Measurements from ENCODE around the gene ZNF76.
"Not testable (repeated sequence)": the region's sequence is repeated elsewhere in the genome, so short reads cannot be mapped to it uniquely, and the experiment has no call there.

The ZNF76 gene

GRCh38 chr6:35320031-35320410, 60.5 kb downstream of the ZNF76 start:
- TF ChIP-seq Cebpa-rat (IDR thresholded peaks at IDR 0.05) = no peak
- no peaks in the 10 kb centered on the region for H3K4me1 ChIP-seq
- H4K20me1 ChIP-seq = no peaks in the 10 kb centered on the region
- no peak overlapping the region for H3K27ac ChIP-seq
- no peaks in the 10 kb centered on the region for H3K27me3 ChIP-seq
- H3K4me3 ChIP-seq = no peak overlapping the region
- H3K9me3 ChIP-seq = no peaks in the 10 kb centered on the region
- no peak overlapping the region for H3K4me2 ChIP-seq
- H3K36me3 ChIP-seq = peaks cover 95% of the 10 kb centered on the region
- H3K9ac ChIP-seq = no peak overlapping the region

GRCh38 chr6:35321091-35321490, 61.6 kb downstream of the ZNF76 start:
- H3K36me3 ChIP-seq = peaks cover 95% of the 10 kb centered on the region
- H3K27me3 ChIP-seq = no peaks in the 10 kb centered on the region
- no peak overlapping the region for H3K9ac ChIP-seq
- TF ChIP-seq Cebpa-rat (IDR thresholded peaks at IDR 0.05) = no peak
- H3K4me1 ChIP-seq = no peaks in the 10 kb centered on the region
- no peaks in the 10 kb centered on the region for H3K9me3 ChIP-seq
- H4K20me1 ChIP-seq = no peaks in the 10 kb centered on the region
- H3K27ac ChIP-seq = 0 out of 2 replicates have a peak overlapping the region, but pooled peaks have one; percentile 9
- no peak overlapping the region for H3K4me2 ChIP-seq
- no peak overlapping the region for H3K4me3 ChIP-seq

GRCh38 chr6:35327349-35328027, 68.0 kb downstream of the ZNF76 start:
- H3K4me3 ChIP-seq = no peak overlapping the region
- H3K9me3 ChIP-seq = peaks cover 6% of the 10 kb centered on the region; the same call in 1 of the 2 replicates
- TF ChIP-seq Cebpa-rat (IDR thresholded peaks at IDR 0.05) = no peak
- H3K36me3 ChIP-seq = peaks cover 37% of the 10 kb centered on the region
- no peaks in the 10 kb centered on the region for H4K20me1 ChIP-seq
- H3K27ac ChIP-seq = peak overlapping the region; percentile 23; the same call in 1 of the 2 replicates
- H3K9ac ChIP-seq = peak overlapping the region; percentile 34; the same call in 1 of the 2 replicates
- H3K4me1 ChIP-seq = peaks cover 14% of the 10 kb centered on the region
- no peaks in the 10 kb centered on the region for H3K27me3 ChIP-seq
- H3K4me2 ChIP-seq = peak overlapping the region; percentile 46

GRCh38 chr6:35328108-35328723, 68.7 kb downstream of the ZNF76 start:
- no peak overlapping the region for H3K9ac ChIP-seq
- peaks cover 14% of the 10 kb centered on the region for H3K4me1 ChIP-seq
- no peaks in the 10 kb centered on the region for H3K27me3 ChIP-seq
- H3K27ac ChIP-seq = peak overlapping the region; percentile 23; the same call in 1 of the 2 replicates
- H4K20me1 ChIP-seq = no peaks in the 10 kb centered on the region
- no peak for TF ChIP-seq Cebpa-rat (IDR thresholded peaks at IDR 0.05)
- H3K4me2 ChIP-seq = peak overlapping the region; percentile 46
- peaks cover 30% of the 10 kb centered on the region for H3K36me3 ChIP-seq
- peaks cover 6% of the 10 kb centered on the region; the same call in 1 of the 2 replicates for H3K9me3 ChIP-seq
- H3K4me3 ChIP-seq = no peak overlapping the region

- H3K36me3 ChIP-seq = peaks cover 23% of the 10 kb centered on the region
- not testable (repeated sequence) for H3K27ac ChIP-seq, H3K9ac ChIP-seq, H3K9me3 ChIP-seq, H4K20me1 ChIP-seq, H3K27me3 ChIP-seq, H3K4me2 ChIP-seq, H3K4me3 ChIP-seq
- peaks cover 14% of the 10 kb centered on the region for H3K4me1 ChIP-seq
These were observed 69.4 kb downstream of the ZNF76 start for GRCh38 chr6:35328965-35329364.

- Histone ChIP-seq H4K20me1 (no peaks in the 10 kb centered on the region), H3K27me3 (no peaks in the 10 kb centered on the region)
These were observed 71.1 kb downstream of the ZNF76 start for GRCh38 chr6:35330541-35331119.

GRCh38 chr6:35332074-35332887, 72.7 kb downstream of the ZNF76 start:
- H3K27ac ChIP-seq, H3K9me3 ChIP-seq, H3K36me3 ChIP-seq, H4K20me1 ChIP-seq, H3K4me1 ChIP-seq, H3K27me3 ChIP-seq, H3K9ac ChIP-seq, H3K4me3 ChIP-seq, H3K4me2 ChIP-seq: not testable (repeated sequence)

More at GRCh38 chr6:35330541-35331119, 71.1 kb downstream of the ZNF76 start:
- 0 out of 2 replicates have a peak, but pooled peaks cover 8% of the 10 kb centered on the region for H3K36me3 ChIP-seq
- H3K4me1 ChIP-seq = peaks cover 14% of the 10 kb centered on the region
- no peak overlapping the region for H3K9ac ChIP-seq
- no peak overlapping the region for H3K4me3 ChIP-seq
- no peak overlapping the region for H3K27ac ChIP-seq
- H3K4me2 ChIP-seq = no peak overlapping the region
- H3K9me3 ChIP-seq = peaks cover 6% of the 10 kb centered on the region; the same call in 1 of the 2 replicates
- TF ChIP-seq Cebpa-rat (IDR thresholded peaks at IDR 0.05) = no peak

- no peaks in the 10 kb centered on the region for H3K9me3 ChIP-seq
- peaks cover 39% of the 10 kb centered on the region for H4K20me1 ChIP-seq
- peak overlapping the region; percentile 64 for H3K4me2 ChIP-seq
- no peak overlapping the region for H3K4me3 ChIP-seq
- H3K9ac ChIP-seq = no peak overlapping the region; the same call in 1 of the 2 replicates
- H3K27me3 ChIP-seq = no peaks in the 10 kb centered on the region
- H3K36me3 ChIP-seq = peaks cover 14% of the 10 kb centered on the region
- peak; percentile 96 for TF ChIP-seq Cebpa-rat (IDR thresholded peaks at IDR 0.05)
- H3K4me1 ChIP-seq = peaks cover 48% of the 10 kb centered on the region
- H3K27ac ChIP-seq = 0 out of 2 replicates have a peak overlapping the region, but pooled peaks have one; percentile 19
These were observed 82.0 kb downstream of the ZNF76 start for GRCh38 chr6:35341557-35341956.

GRCh38 chr6:35342258-35343091, 82.9 kb downstream of the ZNF76 start, which contains the start of gene PPARD:
TSS of gene PPARD (plus strand) at chr6:35342558. CDS start at chr6:35411088, 68,530 bp downstream.
- Histone ChIP-seq H3K4me2 (peak within 1 kb of the TSS; percentile 97), H3K27ac (peak within 1 kb of the TSS; percentile 79), H3K36me3 (peaks cover 24% of the 10 kb centered on the region), H3K9me3 (no peaks in the 10 kb centered on the region), H4K20me1 (peaks cover 48% of the 10 kb centered on the region), H3K4me1 (peaks cover 51% of the 10 kb centered on the region), H3K27me3 (no peaks in the 10 kb centered on the region), H3K4me3 (peak within 1 kb of the TSS; percentile 93), H3K9ac (peak within 1 kb of the TSS; percentile 89)
- no peak for TF ChIP-seq Cebpa-rat (IDR thresholded peaks at IDR 0.05)

Data from BLaER1 (cell line).